Skeletal muscle satellite cell (primary cell): ENCODE data around the gene ALCAM.

Experiments used
- H3K27me3 ChIP-seq: 2 replicates; pipeline ENCODE4 v1.7.0; 2013; ENCODE audit warnings: low read length; ENCODE audit not compliant: control insufficient read depth, insufficient read depth
- H3K36me3 ChIP-seq: 2 replicates; pipeline ENCODE4 v1.7.0; 2013; ENCODE audit warnings: mild to moderate bottlenecking, control low read depth, low read length; ENCODE audit not compliant: insufficient read depth
- H3K4me1 ChIP-seq: 2 replicates; pipeline ENCODE4 v1.7.0; 2013; ENCODE audit warnings: low read length; ENCODE audit not compliant: control insufficient read depth, insufficient read depth
- H3K4me2 ChIP-seq: 2 replicates; pipeline ENCODE4 v1.7.0; 2013; ENCODE audit warnings: mild to moderate bottlenecking, low read length
- H3K4me3 ChIP-seq: 2 replicates; pipeline ENCODE4 v1.7.0; 2013; ENCODE audit warnings: low read length
- H3K9ac ChIP-seq: 2 replicates; pipeline ENCODE4 v1.7.0; 2013; ENCODE audit warnings: mild to moderate bottlenecking, low read depth, low read length, moderate library complexity
- H3K9me3 ChIP-seq: replicated peaks from 2 replicates; pipeline ENCODE4 v1.7.0; 2013; ENCODE audit warnings: mild to moderate bottlenecking, control low read depth, low read length

Gene ALCAM

DNA sequence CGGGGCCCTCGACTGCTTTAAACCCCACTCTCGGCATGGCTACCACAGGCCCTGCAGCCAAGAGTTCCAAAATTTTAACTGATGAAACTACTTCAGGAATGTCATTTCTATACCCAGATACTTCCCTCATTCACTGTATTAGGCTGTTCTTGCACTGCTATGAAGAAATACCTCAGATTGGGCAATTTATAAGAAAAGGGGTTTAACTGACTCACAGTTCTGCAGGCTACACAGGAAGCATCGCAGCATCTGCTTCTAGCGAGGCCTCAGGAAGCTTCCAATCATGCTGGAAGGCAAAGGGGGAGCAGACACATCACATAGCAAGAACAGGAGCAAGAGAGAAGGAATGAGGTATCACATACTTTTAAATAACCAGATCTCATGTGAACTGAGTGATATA is 21.6 kb upstream of the ALCAM start:
- Histone ChIP-seq H3K9me3 (no peaks in the 10 kb centered on the region), H3K4me1 (peaks cover 7% of the 10 kb centered on the region), H3K4me2 (no peak overlapping the region), H3K4me3 (no peak overlapping the region), H3K36me3 (no peaks in the 10 kb centered on the region), H3K9ac (no peak overlapping the region), H3K27me3 (no peaks in the 10 kb centered on the region)

DNA sequence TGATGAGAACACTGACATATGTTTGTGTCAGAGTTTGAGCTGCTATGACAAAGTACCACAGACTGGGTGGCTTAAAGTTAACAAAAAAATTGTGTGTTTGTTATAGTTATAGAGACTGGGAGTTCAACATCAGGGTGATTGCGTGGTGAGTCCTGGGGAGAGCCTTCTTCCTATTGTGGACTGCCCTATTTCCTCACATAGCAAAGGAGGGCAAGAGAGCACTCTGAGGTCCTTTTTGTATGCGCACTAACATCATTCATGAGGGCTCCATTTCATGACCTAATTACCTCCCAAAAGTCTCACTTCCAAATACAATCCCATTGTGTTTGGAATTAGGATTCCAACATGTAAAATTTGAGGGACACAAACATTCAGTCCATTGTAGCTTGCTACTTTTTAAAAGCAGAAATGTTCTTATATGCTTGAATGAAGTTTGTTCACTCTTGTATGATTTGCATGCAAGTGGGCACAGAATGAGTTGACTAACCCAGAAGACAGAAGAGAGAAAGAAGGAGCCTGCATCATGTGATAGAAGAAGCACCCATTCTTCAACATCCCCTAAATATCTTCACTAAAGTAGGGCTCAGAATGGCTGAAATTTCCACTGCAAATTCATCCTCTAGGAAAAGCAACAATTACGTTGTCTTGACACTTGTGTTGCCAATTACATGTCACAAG is 18.9 kb upstream of the ALCAM start:
- no peaks in the 10 kb centered on the region for H3K9me3 ChIP-seq

DNA sequence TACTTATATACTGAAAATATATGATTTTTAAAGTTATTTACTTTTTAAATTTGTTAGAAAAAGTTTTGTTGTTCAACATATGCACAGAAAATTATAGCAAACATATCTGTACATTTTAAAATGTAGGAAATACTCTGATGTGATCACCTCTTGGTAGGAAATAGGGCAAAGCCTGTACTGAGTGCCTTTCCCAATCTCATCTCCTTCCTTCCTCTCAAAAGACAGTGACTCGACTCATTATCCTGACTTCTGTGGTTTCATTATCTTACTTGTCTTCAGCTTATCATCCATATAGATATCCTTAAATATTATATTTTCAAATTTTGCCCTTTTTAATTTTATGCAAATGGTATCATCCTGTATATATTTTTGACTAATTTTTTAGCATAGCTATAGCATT is 18.4 kb upstream of the ALCAM start:
- Histone ChIP-seq H3K4me2 (no peak overlapping the region), H3K9me3 (no peaks in the 10 kb centered on the region), H3K9ac (no peak overlapping the region), H3K27me3 (no peaks in the 10 kb centered on the region), H3K4me1 (peaks cover 26% of the 10 kb centered on the region), H3K36me3 (no peaks in the 10 kb centered on the region), H3K4me3 (no peak overlapping the region)

More for the DNA sequence above, 18.9 kb upstream of the ALCAM start:
- Histone ChIP-seq H3K4me1 (peaks cover 22% of the 10 kb centered on the region), H3K9ac (no peak overlapping the region), H3K4me2 (no peak overlapping the region), H3K36me3 (no peaks in the 10 kb centered on the region), H3K4me3 (no peak overlapping the region), H3K27me3 (no peaks in the 10 kb centered on the region)

DNA sequence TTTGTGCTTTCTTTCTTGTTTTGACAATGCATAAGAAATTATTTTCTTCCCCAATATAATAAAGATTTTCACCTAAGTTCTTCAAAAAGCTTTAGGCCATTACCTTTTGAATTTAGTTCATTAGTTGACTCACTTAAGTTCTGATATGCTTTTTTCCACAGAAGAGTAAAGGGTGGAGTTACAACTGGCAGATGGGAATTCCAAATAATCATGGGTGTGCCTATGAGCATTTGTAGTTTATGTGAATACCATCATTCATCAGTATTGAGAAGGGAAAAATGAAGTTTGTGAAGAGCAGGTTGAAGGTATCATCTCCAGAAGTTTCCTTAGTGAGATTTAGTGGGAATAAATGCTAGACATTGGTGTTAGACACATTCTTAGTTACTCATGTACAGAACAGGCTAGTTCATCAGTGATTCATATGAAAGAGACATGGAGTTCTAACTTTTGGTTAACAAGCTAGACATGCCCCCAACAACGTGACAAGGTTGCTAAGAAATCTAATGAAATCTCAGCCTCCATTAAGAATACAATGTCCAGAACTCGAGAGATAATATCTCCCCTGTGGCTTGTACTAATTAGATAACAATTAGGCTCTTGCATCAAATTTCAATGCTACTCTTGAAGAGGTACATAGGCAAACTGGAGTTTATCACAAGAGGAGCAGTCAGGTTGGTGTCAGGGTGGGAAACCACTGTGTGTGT is 16.9 kb upstream of the ALCAM start:
- H3K9ac ChIP-seq = no peak overlapping the region
- H3K4me3 ChIP-seq = no peak overlapping the region
- H3K36me3 ChIP-seq = no peaks in the 10 kb centered on the region
- no peaks in the 10 kb centered on the region for H3K27me3 ChIP-seq
- peaks cover 41% of the 10 kb centered on the region for H3K4me1 ChIP-seq
- H3K9me3 ChIP-seq = no peaks in the 10 kb centered on the region
- H3K4me2 ChIP-seq = no peak overlapping the region

DNA sequence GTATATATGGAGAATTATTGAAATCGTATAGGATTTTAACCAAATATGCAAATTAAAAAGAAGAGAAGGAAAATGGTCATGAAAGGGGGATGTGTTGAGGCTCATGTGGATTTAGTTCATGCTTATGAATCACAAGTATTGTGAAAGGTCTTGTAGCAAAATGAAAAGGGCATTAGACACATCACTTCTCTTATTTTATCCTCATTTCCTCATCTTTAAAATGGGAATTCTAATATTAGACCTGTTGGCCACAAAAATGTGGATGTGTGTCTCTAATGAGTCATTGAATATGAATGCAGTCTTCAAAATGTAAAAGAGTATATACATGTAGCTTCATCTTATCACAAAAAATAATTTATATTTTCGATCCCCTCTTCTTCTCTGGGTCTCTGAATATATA is 14.9 kb upstream of the ALCAM start:
- H3K36me3 ChIP-seq = no peaks in the 10 kb centered on the region
- H3K9ac ChIP-seq = no peak overlapping the region
- H3K4me3 ChIP-seq = no peak overlapping the region
- H3K4me2 ChIP-seq = no peak overlapping the region
- no peaks in the 10 kb centered on the region for H3K9me3 ChIP-seq
- peaks cover 53% of the 10 kb centered on the region for H3K4me1 ChIP-seq
- no peaks in the 10 kb centered on the region for H3K27me3 ChIP-seq

DNA sequence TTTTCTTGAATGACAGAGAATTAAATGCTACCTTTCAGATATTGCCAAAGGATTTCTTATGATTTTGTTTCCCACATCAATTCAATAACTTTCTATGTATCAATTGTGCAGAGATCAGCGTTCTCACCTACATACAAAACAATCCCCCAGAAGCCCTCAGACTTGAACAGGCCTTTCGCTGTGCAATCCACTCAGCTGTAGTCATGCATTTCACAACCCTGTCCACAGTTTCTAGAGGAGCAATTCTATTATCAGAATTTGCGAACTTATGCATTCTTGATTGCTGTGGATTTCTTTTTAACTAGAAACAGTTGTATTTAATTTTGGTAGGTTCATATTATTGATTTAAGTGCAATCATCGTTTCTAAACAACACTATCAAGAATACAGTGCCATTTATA is 13.7 kb upstream of the ALCAM start:
- H3K4me3 ChIP-seq = no peak overlapping the region

DNA sequence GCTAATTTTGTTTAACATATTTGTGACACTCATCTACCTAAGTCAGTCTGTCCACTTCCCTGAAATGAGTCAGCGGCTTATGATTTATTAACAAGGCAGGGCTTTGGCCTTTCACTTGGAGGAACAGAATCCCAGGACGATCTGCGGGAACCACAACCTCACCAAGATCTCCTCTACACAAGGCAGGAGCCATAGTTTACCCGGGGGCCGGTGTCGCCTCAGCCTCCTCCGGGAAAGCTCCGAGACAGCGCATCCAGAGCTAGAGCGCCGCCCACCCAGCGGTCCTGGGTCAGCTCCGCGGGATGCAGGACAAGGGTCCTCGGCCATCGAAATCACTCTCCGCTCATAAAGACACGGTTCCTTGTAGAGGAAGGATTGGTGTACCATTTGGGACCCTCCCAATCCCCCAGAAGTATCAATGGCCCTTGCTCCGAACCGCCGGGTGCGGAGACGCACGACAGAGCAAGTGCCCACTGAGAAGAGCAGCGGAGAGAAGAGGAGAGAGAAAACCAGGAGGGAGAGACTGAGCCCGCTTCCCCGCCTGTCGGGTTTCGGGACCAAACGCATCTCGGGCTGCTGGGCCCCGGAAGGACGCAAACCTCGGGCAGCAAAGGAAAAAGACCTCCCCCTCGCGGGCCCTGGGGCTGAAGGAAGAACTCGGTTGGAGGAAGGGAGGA is 13.1 kb upstream of the ALCAM start:
- peak overlapping the region; percentile 60 for H3K4me3 ChIP-seq
- peak overlapping the region; percentile 70 for H3K4me2 ChIP-seq
- H3K27me3 ChIP-seq = no peaks in the 10 kb centered on the region
- peaks cover 53% of the 10 kb centered on the region for H3K4me1 ChIP-seq
- H3K9me3 ChIP-seq = no peaks in the 10 kb centered on the region
- H3K36me3 ChIP-seq = no peaks in the 10 kb centered on the region
- H3K9ac ChIP-seq = peak overlapping the region; percentile 72

More for the DNA sequence above, 13.7 kb upstream of the ALCAM start:
- Histone ChIP-seq H3K9ac (no peak overlapping the region), H3K36me3 (no peaks in the 10 kb centered on the region), H3K27me3 (no peaks in the 10 kb centered on the region), H3K9me3 (no peaks in the 10 kb centered on the region), H3K4me2 (no peak overlapping the region), H3K4me1 (peaks cover 53% of the 10 kb centered on the region)

DNA sequence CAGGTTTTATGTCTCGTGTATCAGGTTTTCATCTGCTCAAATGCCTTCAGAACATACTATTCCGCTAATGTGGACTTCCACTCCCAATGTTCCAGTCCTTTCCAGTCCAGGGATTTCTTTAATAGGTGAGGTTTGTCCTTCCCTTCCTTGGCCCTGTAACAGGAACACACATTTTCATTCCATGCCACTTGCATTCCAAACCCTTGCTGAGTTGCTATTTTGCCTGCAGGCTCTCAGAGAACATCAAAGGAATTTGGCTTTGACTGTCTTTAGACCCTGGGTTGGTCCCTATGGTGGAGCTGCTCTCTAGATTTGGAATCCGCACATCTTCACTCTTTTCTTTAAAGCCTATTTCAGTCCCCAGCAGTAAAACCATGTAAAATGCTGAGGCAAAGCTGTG is 12.3 kb upstream of the ALCAM start:
- Histone ChIP-seq H3K9me3 (no peaks in the 10 kb centered on the region), H3K36me3 (no peaks in the 10 kb centered on the region), H3K4me2 (peak overlapping the region; percentile 70), H3K4me1 (peaks cover 61% of the 10 kb centered on the region), H3K9ac (peak overlapping the region; percentile 72), H3K4me3 (peak overlapping the region; percentile 60), H3K27me3 (no peaks in the 10 kb centered on the region)

DNA sequence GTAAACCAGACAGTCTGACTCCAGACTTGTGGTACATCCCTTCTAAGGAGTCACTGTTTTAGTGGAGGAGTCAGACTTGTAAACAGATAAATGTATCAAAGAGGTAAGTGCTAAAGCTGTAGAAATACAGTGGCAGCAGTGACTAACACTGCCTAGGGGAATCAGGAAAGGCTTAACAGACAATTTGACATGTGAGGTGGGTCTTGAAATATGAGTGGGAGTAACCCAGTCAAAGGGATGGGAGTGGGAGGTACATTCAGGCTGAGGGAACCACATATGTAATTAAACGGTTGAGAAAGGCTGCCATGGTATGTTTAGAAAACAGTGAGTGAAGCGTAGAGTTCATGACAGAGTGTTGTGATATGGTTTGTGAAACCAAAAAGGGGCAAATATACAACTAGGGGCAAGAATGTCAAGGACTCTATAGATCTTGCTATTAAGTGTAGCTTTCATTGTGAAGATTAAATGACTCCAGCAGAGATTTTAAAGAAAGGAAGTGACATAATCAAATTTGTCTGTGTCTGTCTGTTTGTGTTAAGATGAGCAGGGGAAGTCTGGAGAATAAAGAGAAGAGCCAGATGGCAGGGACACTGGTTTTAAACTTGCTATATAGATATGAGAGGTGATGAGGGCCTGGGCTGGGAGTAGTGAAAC is 11.2 kb upstream of the ALCAM start:
- Histone ChIP-seq H3K27me3 (no peaks in the 10 kb centered on the region), H3K9ac (no peak overlapping the region), H3K9me3 (no peaks in the 10 kb centered on the region), H3K36me3 (no peaks in the 10 kb centered on the region), H3K4me3 (no peak overlapping the region), H3K4me2 (peak overlapping the region; percentile 4), H3K4me1 (peaks cover 63% of the 10 kb centered on the region)

DNA sequence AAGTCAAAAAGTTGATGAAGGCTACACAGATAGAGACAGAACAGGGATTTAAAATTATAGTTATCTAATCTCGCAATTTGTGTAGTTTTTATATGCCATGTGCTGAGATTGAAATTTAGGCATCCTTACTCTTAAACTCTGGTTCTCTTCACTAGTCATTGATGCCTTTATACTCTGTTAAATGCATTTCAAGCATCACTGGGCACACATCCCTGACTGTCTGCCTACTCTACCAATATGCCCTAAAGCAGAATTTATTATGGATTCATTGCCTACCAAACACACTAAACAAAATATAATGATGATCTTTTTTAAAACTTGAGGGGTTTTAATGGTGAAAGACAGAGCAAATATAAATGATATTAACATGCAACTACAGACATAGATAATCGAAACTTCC is 10.3 kb upstream of the ALCAM start:
- Histone ChIP-seq H3K27me3 (no peaks in the 10 kb centered on the region), H3K4me1 (peaks cover 63% of the 10 kb centered on the region), H3K9me3 (no peaks in the 10 kb centered on the region), H3K36me3 (no peaks in the 10 kb centered on the region), H3K4me3 (no peak overlapping the region), H3K4me2 (no peak overlapping the region), H3K9ac (no peak overlapping the region)

DNA sequence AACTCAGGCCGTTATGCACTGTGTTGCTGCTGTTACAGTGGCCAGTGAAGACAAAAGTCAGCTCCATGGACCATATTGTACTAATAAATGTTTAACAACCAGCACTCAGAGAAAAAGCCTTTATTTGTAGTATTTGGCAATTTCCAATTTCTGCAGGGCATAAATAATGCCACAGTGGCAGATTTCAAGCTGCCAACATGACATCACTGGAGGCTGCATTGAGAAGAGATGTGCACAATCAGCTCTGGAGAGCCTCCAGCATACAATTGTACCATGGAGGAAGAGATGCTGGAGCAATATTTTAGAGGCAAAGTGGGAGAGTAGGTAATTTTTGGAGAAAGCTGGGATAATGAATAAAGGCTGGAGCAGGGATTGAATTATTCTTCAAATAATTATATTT is 9.7 kb upstream of the ALCAM start:
- no peak overlapping the region for H3K4me3 ChIP-seq

More for the DNA sequence above, 9.7 kb upstream of the ALCAM start:
- no peaks in the 10 kb centered on the region for H3K27me3 ChIP-seq
- H3K9ac ChIP-seq = no peak overlapping the region
- no peak overlapping the region for H3K4me2 ChIP-seq
- H3K4me1 ChIP-seq = peaks cover 65% of the 10 kb centered on the region
- H3K36me3 ChIP-seq = no peaks in the 10 kb centered on the region
- H3K9me3 ChIP-seq = no peaks in the 10 kb centered on the region
